B cell (primary cell): ENCODE results near the gene STAT5B. TPM values are rescaled to one million over a fixed set of nuclear protein-coding genes. Genes with fewer than 3 reads are reported as not detected.

Experiments used
- ATAC-seq: fragments of 200-7000 bp; cut with Tn5 transposase; one replicate; pipeline ENCODE4 v1.10.0; 2021; ENCODE audit warnings: low read depth, mild to moderate bottlenecking, moderate number of reproducible peaks, moderate library complexity
- CTCF ChIA-PET: fragments of 350-600 bp; sonication (Branson Sonifier 250); formaldehyde crosslinking; loops from one replicate; lab custom pipeline; 2021; ENCODE audit warnings: antibody characterized with exemption, inconsistent platforms; lab: Charles Lee
- POLR2A ChIA-PET: fragments of 350-600 bp; sonication (Branson Sonifier 250); formaldehyde crosslinking; loops from one replicate; lab custom pipeline; 2021; ENCODE audit warnings: antibody characterized with exemption; lab: Charles Lee
- DNase-seq: peaks from one replicate; pipeline ENCODE4 v3.0.0; 2013
- H2AFZ ChIP-seq: 2 replicates; pipeline ENCODE4 v1.6.1; 2012; ENCODE audit warnings: mild to moderate bottlenecking, low read depth, low read length; ENCODE audit not compliant: insufficient read depth, poor library complexity, severe bottlenecking
- H3K27ac ChIP-seq, 2 donors: 1 replicate in 1 of 2; 2 replicates in 1 of 2; pipeline ENCODE4 v1.5.1; 2012 to 2013; ENCODE audit warnings: low read length in 2 of 2, mild to moderate bottlenecking in 2 of 2, moderate library complexity in 1 of 2
- H3K27me3 ChIP-seq, 4 experiments: fragments of 200-600 bp in 1 of 4; sonication (generic) in 1 of 4; replicated peaks in 1 of 4; 1 replicate in 2 of 4; 2 replicates in 2 of 4; pipeline versions ENCODE4 v1.6.1 to v1.7.0; 2013 to 2016; ENCODE audit warnings: low read length in 3 of 4, mild to moderate bottlenecking in 2 of 4, mixed read lengths in 1 of 4, moderate library complexity in 1 of 4; ENCODE audit not compliant: insufficient read depth in 4 of 4, control insufficient read depth in 3 of 4; ENCODE audit errors: control extremely low read depth in 1 of 4
- H3K36me3 ChIP-seq, 2 experiments: replicated peaks in 1 of 2; 1 replicate in 1 of 2; 2 replicates in 1 of 2; pipeline versions ENCODE4 v1.6.1 to v1.7.1; 2013; ENCODE audit warnings: low read length in 1 of 2; ENCODE audit not compliant: insufficient read depth in 2 of 2, control insufficient read depth in 1 of 2; ENCODE audit errors: control extremely low read depth in 1 of 2, extremely low read depth in 1 of 2
- H3K4me1 ChIP-seq, 2 donors: fragments of 200-600 bp in 1 of 2; sonication (generic) in 1 of 2; 1 replicate in 1 of 2; 2 replicates in 1 of 2; pipeline versions ENCODE4 v1.5.1 to v1.6.1; 2013 to 2017; ENCODE audit warnings: low read length in 2 of 2; ENCODE audit not compliant: control insufficient read depth in 2 of 2, insufficient read depth in 2 of 2
- H3K4me2 ChIP-seq: replicated peaks from 2 replicates; pipeline ENCODE3; 2012; ENCODE audit warnings: mild to moderate bottlenecking, low read depth, low read length; ENCODE audit not compliant: poor library complexity, severe bottlenecking
- H3K4me3 ChIP-seq, 5 experiments: fragments of 200-600 bp in 1 of 5; sonication (generic) in 1 of 5; 1 replicate in 3 of 5; 2 replicates in 2 of 5; pipeline versions ENCODE4 v1.5.1 to v1.7.0; 2011 to 2016; ENCODE audit warnings: low read length in 4 of 5, mild to moderate bottlenecking in 4 of 5, low read depth in 2 of 5, control low read depth in 1 of 5, moderate library complexity in 1 of 5; ENCODE audit not compliant: insufficient read depth in 1 of 5; ENCODE audit errors: control extremely low read depth in 1 of 5, extremely low read depth in 1 of 5
- H3K79me2 ChIP-seq: fragments of 200-600 bp; sonication (generic); one replicate; pipeline ENCODE4 v1.6.0; 2016; ENCODE audit warnings: low read length; ENCODE audit not compliant: control insufficient read depth, insufficient read depth
- H3K9ac ChIP-seq: fragments of 200-600 bp; sonication (generic); 2 replicates; pipeline ENCODE4 v1.6.1; 2017; ENCODE audit warnings: mild to moderate bottlenecking, low read length, moderate library complexity
- H3K9me3 ChIP-seq, 3 donors: one replicate each; pipeline versions ENCODE4 v1.6.1 to v1.7.1; 2013; ENCODE audit warnings: low read length in 2 of 3; ENCODE audit not compliant: control insufficient read depth in 2 of 3, insufficient read depth in 1 of 3; ENCODE audit errors: control extremely low read depth in 1 of 3
- H4K20me1 ChIP-seq: 2 replicates; pipeline ENCODE4 v1.6.0; 2012; ENCODE audit warnings: mild to moderate bottlenecking, low read length; ENCODE audit not compliant: insufficient read depth, control insufficient read depth, poor library complexity, severe bottlenecking
- H3K27ac Mint-ChIP-seq: one replicate; pipeline ENCODE4 v1.8.0; 2021; ENCODE audit warnings: mixed read lengths
- H3K27me3 Mint-ChIP-seq: one replicate; pipeline ENCODE4 v1.8.0; 2021; ENCODE audit warnings: mixed read lengths
- H3K4me1 Mint-ChIP-seq: one replicate; pipeline ENCODE4 v1.8.0; 2021; ENCODE audit warnings: mixed read lengths
- H3K4me3 Mint-ChIP-seq: one replicate; pipeline ENCODE4 v1.8.0; 2021; ENCODE audit warnings: mixed read lengths
- H3K9me3 Mint-ChIP-seq: one replicate; pipeline ENCODE4 v1.8.0; 2022; ENCODE audit warnings: mixed read lengths; ENCODE audit not compliant: insufficient read depth
- EZH2 ChIP-seq: IDR thresholded peaks from 2 replicates; pipeline ENCODE4 v1.6.1; 2012; ENCODE audit warnings: borderline replicate concordance, low read depth, mild to moderate bottlenecking, moderate library complexity, low read length; ENCODE audit not compliant: insufficient read depth, poor library complexity, severe bottlenecking
- WGBS: methylation state at CpG from one replicate; pipeline ENCODE4 v1.1.5; 2013; ENCODE audit warnings: missing lambda C conversion rate; ENCODE audit not compliant: insufficient coverage; 5-methylcytosine and 5-hydroxymethylcytosine counted together
- intact Hi-C: fragments of 100-400 bp; cut with micrococcal nuclease; formaldehyde crosslinking; loops from one replicate; pipeline ENCODE4 v1.10.0; 2022
- polyA plus RNA-seq: library from polyadenylated mRNA; depleted of rRNA; stranded (reverse); fragments of >200 nt; gene quantifications from 2 replicates; pipeline ENCODE4 v1.2.3, GENCODE V29; 2012
- total RNA-seq, 2 donors: library from RNA; stranded (reverse); fragments of 120-200 nt in 1 of 2; gene quantifications; 1 replicate in 1 of 2; 2 replicates in 1 of 2; pipeline versions ENCODE4 v1.2.3 to v1.2.4, GENCODE V29; 2013 to 2022
- TF ChIP-seq, protein P1 (sequence below): fragments of 200-600 bp; IDR thresholded peaks from one replicate; pipeline ENCODE4 v1.8.0; 2022; ENCODE audit warnings: antibody characterized with exemption, mild to moderate bottlenecking

Gene STAT5B
- total and polyA plus RNA-seq, 2 donors (not counting 1 experiment from before 2014, with no cell fraction given) = 70.0 to 103 TPM

DNA sequence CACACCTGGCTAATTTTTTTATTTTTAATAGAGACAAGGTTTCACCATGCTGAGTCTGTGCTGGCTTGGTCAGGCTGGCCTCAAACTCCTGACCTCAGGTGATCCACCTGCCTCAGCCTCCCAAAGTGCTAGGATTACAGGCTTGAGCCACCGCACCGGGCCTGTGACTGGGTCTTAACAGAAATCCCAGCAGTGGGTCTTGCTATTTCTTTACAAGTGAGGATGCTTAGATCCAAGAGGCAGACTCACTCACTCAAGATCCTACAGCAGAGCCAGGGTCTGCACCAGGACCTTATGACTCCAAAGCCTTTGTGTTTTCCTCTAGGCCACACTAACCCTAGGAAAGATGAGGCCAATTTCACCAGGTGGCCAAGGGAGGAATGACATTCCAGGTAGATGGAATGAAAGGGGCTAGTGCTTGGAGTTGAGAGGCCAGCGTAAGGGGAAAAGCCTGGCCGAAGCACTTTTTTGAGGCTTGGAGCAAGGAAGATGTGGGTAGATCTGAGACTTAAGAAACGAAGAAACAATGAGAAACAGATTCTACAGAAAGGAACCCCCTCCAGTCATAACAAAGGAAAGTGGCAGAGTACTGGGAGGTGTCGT is 6.4 kb upstream of the STAT5B start:
- no peak overlapping the region for H3K27ac Mint-ChIP-seq
- DNase-seq = no peak
- WGBS = 92% methylated on average over 4 of the region's 6 CpGs
- H3K27me3 ChIP-seq = no peaks in the 10 kb centered on the region
- no peaks in the 10 kb centered on the region for H4K20me1 ChIP-seq
- H3K4me1 ChIP-seq = peaks cover 14 to 15% of the 10 kb centered on the region in 2 donors
- no peak overlapping the region for H2AFZ ChIP-seq
- H3K36me3 ChIP-seq = no peaks in the 10 kb centered on the region
- peaks cover 20% of the 10 kb centered on the region for H3K4me1 Mint-ChIP-seq
- peaks cover 11% of the 10 kb centered on the region for H3K79me2 ChIP-seq
- intact Hi-C loops = no loop called here
- TF ChIP-seq, protein P1, sequence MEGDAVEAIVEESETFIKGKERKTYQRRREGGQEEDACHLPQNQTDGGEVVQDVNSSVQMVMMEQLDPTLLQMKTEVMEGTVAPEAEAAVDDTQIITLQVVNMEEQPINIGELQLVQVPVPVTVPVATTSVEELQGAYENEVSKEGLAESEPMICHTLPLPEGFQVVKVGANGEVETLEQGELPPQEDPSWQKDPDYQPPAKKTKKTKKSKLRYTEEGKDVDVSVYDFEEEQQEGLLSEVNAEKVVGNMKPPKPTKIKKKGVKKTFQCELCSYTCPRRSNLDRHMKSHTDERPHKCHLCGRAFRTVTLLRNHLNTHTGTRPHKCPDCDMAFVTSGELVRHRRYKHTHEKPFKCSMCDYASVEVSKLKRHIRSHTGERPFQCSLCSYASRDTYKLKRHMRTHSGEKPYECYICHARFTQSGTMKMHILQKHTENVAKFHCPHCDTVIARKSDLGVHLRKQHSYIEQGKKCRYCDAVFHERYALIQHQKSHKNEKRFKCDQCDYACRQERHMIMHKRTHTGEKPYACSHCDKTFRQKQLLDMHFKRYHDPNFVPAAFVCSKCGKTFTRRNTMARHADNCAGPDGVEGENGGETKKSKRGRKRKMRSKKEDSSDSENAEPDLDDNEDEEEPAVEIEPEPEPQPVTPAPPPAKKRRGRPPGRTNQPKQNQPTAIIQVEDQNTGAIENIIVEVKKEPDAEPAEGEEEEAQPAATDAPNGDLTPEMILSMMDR = no peak
- no peak for TF ChIP-seq EZH2
- no peak overlapping the region for H3K9ac ChIP-seq
- ATAC-seq = no peak
- no peak overlapping the region for H3K4me2 ChIP-seq
- no peaks in the 10 kb centered on the region for H3K9me3 Mint-ChIP-seq
- ChIA-PET POLR2A (interaction anchor here (0.7 kb wide), 1 partner anchor 126 kb away, joined by 3 read pairs; no protein-coding TSS in a partner anchor), CTCF (no interaction called here)
- H3K27me3 Mint-ChIP-seq = no peaks in the 10 kb centered on the region
- H3K4me3 Mint-ChIP-seq = no peak overlapping the region
- H3K9me3 ChIP-seq = no peaks in the 10 kb centered on the region
- no peak overlapping the region for H3K4me3 ChIP-seq
- H3K27ac ChIP-seq = no peak overlapping the region

DNA sequence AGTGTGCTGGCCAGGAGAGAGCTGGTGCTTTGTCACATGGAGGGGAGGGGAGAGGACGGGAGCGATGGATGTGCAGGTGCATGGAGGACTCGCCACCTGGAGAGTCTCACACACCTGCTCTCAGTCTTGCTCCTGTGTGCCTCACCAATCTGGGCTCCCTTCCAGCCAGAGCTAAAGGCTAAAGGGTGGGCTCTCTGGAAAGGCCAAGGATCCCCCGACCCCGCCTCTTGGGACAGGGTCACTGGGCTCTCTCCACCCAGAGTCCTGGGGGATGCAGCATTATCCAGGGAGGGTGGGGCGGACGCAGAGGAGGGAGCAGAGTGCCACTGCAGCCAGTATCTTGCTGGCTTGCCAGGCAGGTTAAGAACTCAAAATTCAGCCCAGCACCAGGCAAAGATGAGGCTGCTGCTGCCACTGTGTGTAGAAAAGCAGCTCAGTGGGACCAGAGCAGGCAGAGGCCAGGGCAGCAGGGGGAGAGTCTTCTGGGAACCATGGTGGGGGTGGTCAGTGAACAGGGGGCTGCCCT is 5.4 kb upstream of the STAT5B start:
- Histone ChIP-seq H3K36me3 (no peaks in the 10 kb centered on the region), H3K4me2 (no peak overlapping the region), H3K79me2 (peaks cover 6% of the 10 kb centered on the region), H3K4me3 (no peak overlapping the region), H3K27me3 (no peaks in the 10 kb centered on the region), H3K27ac (no peak overlapping the region), H3K9ac (no peak overlapping the region), H2AFZ (no peak overlapping the region), H3K4me1 (peaks cover 7 to 13% of the 10 kb centered on the region in 2 donors), H3K9me3 (no peaks in the 10 kb centered on the region), H4K20me1 (no peaks in the 10 kb centered on the region)
- intact Hi-C loops = no loop called here
- no peak for DNase-seq
- ChIA-PET POLR2A (no interaction called here), CTCF (no interaction called here)
- Mint-ChIP-seq H3K4me3 (no peak overlapping the region), H3K4me1 (peaks cover 19% of the 10 kb centered on the region), H3K9me3 (no peaks in the 10 kb centered on the region), H3K27me3 (no peaks in the 10 kb centered on the region), H3K27ac (no peak overlapping the region)
- 90% methylated on average over 6 of the region's 7 CpGs for WGBS
- ATAC-seq = no peak
- no peak for TF ChIP-seq EZH2
- TF ChIP-seq, protein P1 = no peak
